ENCODE data around the gene PCBD2.

Gene PCBD2

GRCh38 chr5:134937526-134937925 lies 32.6 kb downstream of the PCBD2 start:
- H3K27ac ChIP-seq (ENCODE audit: low read depth, low read length, poor library complexity, severe bottlenecking): no peak overlapping the region
- no peaks in the 10 kb centered on the region for H3K79me2 ChIP-seq (ENCODE audit: insufficient read depth, low read length)
- H3K9me3 ChIP-seq (ENCODE audit: low read length): no peaks in the 10 kb centered on the region
- no peaks in the 10 kb centered on the region for H4K20me1 ChIP-seq (ENCODE audit: insufficient read depth, low read length)
- no peaks in the 10 kb centered on the region for H3K9me2 ChIP-seq (ENCODE audit: low read depth, low read length)
- peaks cover 8% of the 10 kb centered on the region for H3K4me1 ChIP-seq (ENCODE audit: insufficient read depth, low read length, severe bottlenecking)
- H3K4me2 ChIP-seq (ENCODE audit: low read length): no peak overlapping the region
- H3K27me3 ChIP-seq (ENCODE audit: insufficient read depth, low read length): no peaks in the 10 kb centered on the region
- H3F3A ChIP-seq (ENCODE audit: insufficient read depth, low read length): no peaks in the 10 kb centered on the region
- TF ChIP-seq CTCF (IDR thresholded peaks at IDR 0.05; ENCODE audit: low read length) (no peak), EZH2 (IDR thresholded peaks at IDR 0.05; ENCODE audit: borderline replicate concordance, low read length) (no peak)
- no peak overlapping the region for H3K9ac ChIP-seq (ENCODE audit: low read length)
- H3K4me3 ChIP-seq (ENCODE audit: low read depth, low read length, poor library complexity, severe bottlenecking): no peak overlapping the region
- no peak overlapping the region for H2AFZ ChIP-seq (ENCODE audit: low read length)
- H3K36me3 ChIP-seq (ENCODE audit: insufficient read depth, low read length): peaks cover 32% of the 10 kb centered on the region

GRCh38 chr5:134938030-134938429 lies 33.1 kb downstream of the PCBD2 start:
- TF ChIP-seq EZH2 (IDR thresholded peaks at IDR 0.05; ENCODE audit: borderline replicate concordance, low read length) (no peak), CTCF (IDR thresholded peaks at IDR 0.05; ENCODE audit: low read length) (no peak)
- no peak overlapping the region for H3K27ac ChIP-seq (ENCODE audit: low read depth, low read length, poor library complexity, severe bottlenecking)
- no peaks in the 10 kb centered on the region for H3K9me2 ChIP-seq (ENCODE audit: low read depth, low read length)
- H3K4me1 ChIP-seq (ENCODE audit: insufficient read depth, low read length, severe bottlenecking): peaks cover 8% of the 10 kb centered on the region
- H4K20me1 ChIP-seq (ENCODE audit: insufficient read depth, low read length): no peaks in the 10 kb centered on the region
- H3F3A ChIP-seq (ENCODE audit: insufficient read depth, low read length): no peaks in the 10 kb centered on the region
- no peak overlapping the region for H3K9ac ChIP-seq (ENCODE audit: low read length)
- no peaks in the 10 kb centered on the region for H3K79me2 ChIP-seq (ENCODE audit: insufficient read depth, low read length)
- no peaks in the 10 kb centered on the region for H3K27me3 ChIP-seq (ENCODE audit: insufficient read depth, low read length)
- H2AFZ ChIP-seq (ENCODE audit: low read length): no peak overlapping the region
- H3K4me3 ChIP-seq (ENCODE audit: low read depth, low read length, poor library complexity, severe bottlenecking): no peak overlapping the region
- H3K4me2 ChIP-seq (ENCODE audit: low read length): no peak overlapping the region
- peaks cover 27% of the 10 kb centered on the region for H3K36me3 ChIP-seq (ENCODE audit: insufficient read depth, low read length)
- no peaks in the 10 kb centered on the region for H3K9me3 ChIP-seq (ENCODE audit: low read length)

GRCh38 chr5:134939500-134939899 lies 34.6 kb downstream of the PCBD2 start:
- no peak for TF ChIP-seq CTCF (IDR thresholded peaks at IDR 0.05; ENCODE audit: low read length)
- no peak for TF ChIP-seq EZH2 (IDR thresholded peaks at IDR 0.05; ENCODE audit: borderline replicate concordance, low read length)
- Histone ChIP-seq H2AFZ (ENCODE audit: low read length) (no peak overlapping the region), H3K9ac (ENCODE audit: low read length) (no peak overlapping the region), H3K27me3 (ENCODE audit: insufficient read depth, low read length) (no peaks in the 10 kb centered on the region), H3K4me3 (ENCODE audit: low read depth, low read length, poor library complexity, severe bottlenecking) (no peak overlapping the region), H4K20me1 (ENCODE audit: insufficient read depth, low read length) (no peaks in the 10 kb centered on the region), H3K27ac (ENCODE audit: low read depth, low read length, poor library complexity, severe bottlenecking) (no peak overlapping the region), H3K4me1 (ENCODE audit: insufficient read depth, low read length, severe bottlenecking) (peaks cover 16% of the 10 kb centered on the region), H3K36me3 (ENCODE audit: insufficient read depth, low read length) (peaks cover 17% of the 10 kb centered on the region; the same call in 1 of the 2 replicates), H3K79me2 (ENCODE audit: insufficient read depth, low read length) (no peaks in the 10 kb centered on the region), H3F3A (ENCODE audit: insufficient read depth, low read length) (no peaks in the 10 kb centered on the region), H3K9me3 (ENCODE audit: low read length) (no peaks in the 10 kb centered on the region), H3K4me2 (ENCODE audit: low read length) (no peak overlapping the region), H3K9me2 (ENCODE audit: low read depth, low read length) (no peaks in the 10 kb centered on the region)
